Measurements from ENCODE around the gene EPS8. TPM values are rescaled to one million over a fixed set of nuclear protein-coding genes. Genes with fewer than 3 reads are reported as not detected.
"Not testable (repeated sequence)": the region's sequence is repeated elsewhere in the genome, so short reads cannot be mapped to it uniquely, and the experiment has no call there.

Gene EPS8
- polyA plus RNA-seq, 1 of the 3 experiments (the other 2 are of a cell fraction), result 19.8 TPM

GRCh38 chr12:15740389-15740788, 48.8 kb downstream of the EPS8 start:
- POLR2A ChIA-PET; H3K4me2 ChIP-seq; H2AFZ ChIP-seq (ENCODE audit: low read depth); H3F3A ChIP-seq (replicated peaks; ENCODE audit: insufficient read depth); H3K9me2 ChIP-seq; DNase-seq; H3K9ac ChIP-seq; H3K4me3 ChIP-seq (ENCODE audit: low read depth in 2 of 2, low read length in 1 of 2); H3K4me1 ChIP-seq (ENCODE audit: control insufficient read depth in 1 of 2, insufficient read depth in 2 of 2, low read depth in 1 of 2, low read length in 1 of 2); H3K36me3 ChIP-seq (replicated peaks in 1 of 2; ENCODE audit: control insufficient read depth in 1 of 2, insufficient read depth in 2 of 2, low read length in 1 of 2); CTCF ChIA-PET; H4K20me1 ChIP-seq (ENCODE audit: insufficient read depth); H3K27me3 ChIP-seq (ENCODE audit: insufficient read depth); H3K9me3 ChIP-seq; H3K27ac ChIP-seq (ENCODE audit: low read depth in 2 of 2, low read length in 1 of 2): not testable (repeated sequence)
- 97% methylated on average over 5 of the region's 5 CpGs for WGBS (ENCODE audit: low lambda C conversion rate)
- H3K79me2 ChIP-seq (ENCODE audit: insufficient read depth), result peaks cover 88% of the 10 kb centered on the region

GRCh38 chr12:15738438-15739015, 50.7 kb downstream of the EPS8 start:
- Histone ChIP-seq H3K79me2 (ENCODE audit: insufficient read depth) (peaks cover 84% of the 10 kb centered on the region), H4K20me1 (ENCODE audit: insufficient read depth) (no peaks in the 10 kb centered on the region), H3K27me3 (ENCODE audit: insufficient read depth) (no peaks in the 10 kb centered on the region), H2AFZ (ENCODE audit: low read depth) (no peak overlapping the region), H3K4me3 (ENCODE audit: low read depth in 2 of 2, low read length in 1 of 2) (no peak overlapping the region), H3F3A (replicated peaks; ENCODE audit: insufficient read depth) (no peaks in the 10 kb centered on the region), H3K36me3 (replicated peaks in 1 of 2; ENCODE audit: control insufficient read depth in 1 of 2, insufficient read depth in 2 of 2, low read length in 1 of 2) (no peaks in the 10 kb centered on the region), H3K4me1 (ENCODE audit: control insufficient read depth in 1 of 2, insufficient read depth in 2 of 2, low read depth in 1 of 2, low read length in 1 of 2) (no peaks in the 10 kb centered on the region), H3K4me2 (no peak overlapping the region), H3K9me2 (no peaks in the 10 kb centered on the region), H3K9me3 (no peaks in the 10 kb centered on the region), H3K9ac (no peak overlapping the region), H3K27ac (ENCODE audit: low read depth in 2 of 2, low read length in 1 of 2) (no peak overlapping the region)
- 61% methylated on average over 3 of the region's 3 CpGs for WGBS (ENCODE audit: low lambda C conversion rate)
- ChIA-PET CTCF (no interaction called here), POLR2A (no interaction called here)
- DNase-seq, result no peak
- TF ChIP-seq USF2 (IDR thresholded peaks at IDR 0.05; ENCODE audit: borderline replicate concordance, low read depth, low read length) (no peak), GABPA (IDR thresholded peaks at IDR 0.05; ENCODE audit: low read depth) (no peak), ZBTB33 (IDR thresholded peaks at IDR 0.05; ENCODE audit: borderline replicate concordance, low read depth) (no peak), POLR2AphosphoS5 (IDR thresholded peaks at IDR 0.05; ENCODE audit: low read depth, low read length) (no peak), TCF12 (IDR thresholded peaks at IDR 0.05) (no peak), USF1 (IDR thresholded peaks at IDR 0.05; ENCODE audit: borderline replicate concordance, low read depth) (no peak)

All from SK-N-SH (cell line).